ENCODE results near the gene ARAP2.

Gene ARAP2, protein sequence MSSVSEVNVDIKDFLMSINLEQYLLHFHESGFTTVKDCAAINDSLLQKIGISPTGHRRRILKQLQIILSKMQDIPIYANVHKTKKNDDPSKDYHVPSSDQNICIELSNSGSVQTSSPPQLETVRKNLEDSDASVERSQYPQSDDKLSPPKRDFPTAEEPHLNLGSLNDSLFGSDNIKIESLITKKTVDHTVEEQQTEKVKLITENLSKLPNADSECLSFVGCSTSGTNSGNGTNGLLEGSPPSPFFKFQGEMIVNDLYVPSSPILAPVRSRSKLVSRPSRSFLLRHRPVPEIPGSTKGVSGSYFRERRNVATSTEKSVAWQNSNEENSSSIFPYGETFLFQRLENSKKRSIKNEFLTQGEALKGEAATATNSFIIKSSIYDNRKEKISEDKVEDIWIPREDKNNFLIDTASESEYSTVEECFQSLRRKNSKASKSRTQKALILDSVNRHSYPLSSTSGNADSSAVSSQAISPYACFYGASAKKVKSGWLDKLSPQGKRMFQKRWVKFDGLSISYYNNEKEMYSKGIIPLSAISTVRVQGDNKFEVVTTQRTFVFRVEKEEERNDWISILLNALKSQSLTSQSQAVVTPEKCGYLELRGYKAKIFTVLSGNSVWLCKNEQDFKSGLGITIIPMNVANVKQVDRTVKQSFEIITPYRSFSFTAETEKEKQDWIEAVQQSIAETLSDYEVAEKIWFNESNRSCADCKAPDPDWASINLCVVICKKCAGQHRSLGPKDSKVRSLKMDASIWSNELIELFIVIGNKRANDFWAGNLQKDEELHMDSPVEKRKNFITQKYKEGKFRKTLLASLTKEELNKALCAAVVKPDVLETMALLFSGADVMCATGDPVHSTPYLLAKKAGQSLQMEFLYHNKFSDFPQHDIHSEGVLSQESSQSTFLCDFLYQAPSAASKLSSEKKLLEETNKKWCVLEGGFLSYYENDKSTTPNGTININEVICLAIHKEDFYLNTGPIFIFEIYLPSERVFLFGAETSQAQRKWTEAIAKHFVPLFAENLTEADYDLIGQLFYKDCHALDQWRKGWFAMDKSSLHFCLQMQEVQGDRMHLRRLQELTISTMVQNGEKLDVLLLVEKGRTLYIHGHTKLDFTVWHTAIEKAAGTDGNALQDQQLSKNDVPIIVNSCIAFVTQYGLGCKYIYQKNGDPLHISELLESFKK (N-terminal part only)

DNA sequence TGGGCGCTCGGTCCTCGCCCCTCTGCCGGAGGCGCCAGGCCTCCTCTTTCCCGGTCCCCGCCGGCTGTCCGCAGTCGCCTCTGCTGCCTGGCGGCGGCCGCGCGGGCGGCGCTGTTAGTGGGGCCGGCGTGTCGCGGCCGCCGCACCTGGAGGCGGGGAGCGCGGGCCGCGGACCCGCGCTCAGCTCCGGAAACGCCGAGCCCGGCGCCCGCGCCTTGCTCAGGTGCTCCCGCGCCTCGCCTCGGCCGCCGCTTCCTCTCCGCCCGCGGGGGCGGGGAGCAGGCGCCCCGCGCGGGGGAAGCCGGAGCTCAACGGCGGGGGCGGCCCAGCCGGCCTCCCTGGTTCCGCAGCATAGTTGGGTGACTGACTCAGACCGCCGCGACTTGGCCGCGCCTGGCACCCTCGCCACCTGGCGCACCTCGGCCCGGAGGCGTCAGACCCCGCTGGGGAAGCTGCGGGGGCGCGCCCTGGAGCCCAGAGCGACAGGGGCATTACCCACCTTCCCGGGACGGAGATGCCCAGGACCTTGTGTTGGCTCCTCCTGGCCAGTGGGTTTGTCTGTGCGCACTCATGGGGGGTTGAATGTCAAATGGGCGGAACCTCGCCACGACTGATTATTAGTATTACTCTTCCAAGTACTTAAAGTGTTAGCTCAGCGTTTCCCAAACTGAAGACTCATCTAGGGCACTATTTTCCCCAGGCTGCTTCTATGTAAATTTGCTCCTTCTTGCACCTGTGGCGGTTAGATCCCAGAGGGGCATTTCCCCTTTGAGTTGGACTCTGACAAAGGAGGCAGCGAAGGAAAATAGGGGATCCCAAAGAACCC is at the start of gene ARAP2:
Gene ARAP2, minus strand, starts transcription at position 258 of the 826 bp plus-strand sequence. CDS start 15,028 bp downstream, outside the sequence.
- DNase-seq: peak; percentile 24 to 61 (median 30)

DNA sequence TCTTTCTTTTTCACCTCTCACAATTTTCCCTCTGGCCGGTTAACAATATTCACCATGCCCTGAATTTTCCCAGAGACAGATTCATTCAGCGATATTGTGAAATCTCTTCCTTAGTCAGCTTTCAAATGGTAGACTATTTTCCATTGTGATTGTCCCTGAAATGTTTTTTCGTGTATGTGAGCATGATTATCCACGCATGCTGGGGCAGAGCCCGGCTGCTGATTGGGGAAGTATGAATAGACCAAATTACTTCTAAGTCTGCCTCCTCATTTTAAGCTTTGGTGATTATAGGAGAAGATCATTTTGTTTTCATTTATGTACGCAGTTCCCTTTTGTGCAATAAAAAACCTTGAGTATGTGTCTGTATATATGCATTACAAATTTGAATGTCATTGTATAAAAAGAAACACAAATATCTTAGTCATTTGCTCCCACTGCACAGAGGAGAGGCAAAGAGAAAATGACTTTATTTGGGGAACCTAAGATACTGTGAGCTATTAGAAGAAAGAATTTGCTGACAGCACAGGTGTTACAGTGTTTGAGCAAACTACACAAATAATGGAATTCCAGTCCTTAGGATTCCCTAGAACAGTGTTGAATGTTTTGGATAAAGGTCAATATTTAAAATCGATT is 48.4 kb upstream of the ARAP2 start:
- no peak for DNase-seq

DNA sequence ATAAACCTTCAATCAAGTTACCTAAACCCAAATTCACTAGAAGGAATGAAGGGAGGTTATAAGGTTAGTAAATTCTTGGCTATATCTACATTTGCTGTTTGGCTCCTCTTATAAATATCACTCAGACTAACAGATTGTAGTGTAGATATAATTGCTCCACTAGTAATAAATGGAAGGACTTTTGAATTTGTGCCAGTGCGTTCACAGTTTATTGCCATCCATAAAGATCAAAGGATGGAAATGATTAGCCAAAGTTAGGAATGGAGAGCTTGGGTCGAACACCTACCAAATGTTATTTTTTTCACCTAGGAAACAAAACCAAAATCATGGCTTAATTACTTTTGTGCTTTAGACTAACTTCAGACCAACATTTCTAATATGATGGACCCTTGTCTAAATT is 46.3 kb upstream of the ARAP2 start:
- no peak for DNase-seq

DNA sequence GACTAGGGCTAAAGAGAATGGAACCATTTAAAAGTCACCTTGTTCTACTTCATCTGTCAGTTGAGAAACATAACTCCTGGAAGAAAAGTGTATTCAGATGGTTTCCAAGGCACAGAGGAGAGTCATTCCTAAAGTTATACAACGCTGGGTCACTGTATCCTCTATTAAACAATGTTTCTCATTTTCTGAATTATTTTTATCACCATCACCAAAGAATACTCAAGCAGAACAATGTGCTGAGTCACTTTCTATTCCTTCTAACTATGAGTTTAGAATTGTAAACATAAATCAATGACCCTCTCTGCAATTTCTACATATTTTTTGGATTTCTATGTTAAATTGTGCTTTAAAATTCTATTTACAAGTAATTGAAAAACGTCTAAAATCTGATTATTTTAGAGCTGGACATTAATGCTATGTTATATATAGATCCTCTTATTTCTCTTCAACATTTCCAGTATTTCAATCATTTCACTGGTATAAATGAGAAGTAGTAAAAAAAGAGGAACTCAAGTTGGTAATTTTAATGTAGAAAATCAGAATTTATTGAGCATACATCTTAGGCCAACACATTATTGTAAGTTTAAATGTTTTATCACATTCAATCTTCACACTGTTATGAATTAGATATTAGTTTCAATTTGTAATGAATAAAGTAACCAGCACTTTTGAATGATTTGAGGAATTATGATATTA is 44.6 kb upstream of the ARAP2 start:
- no peak for DNase-seq

DNA sequence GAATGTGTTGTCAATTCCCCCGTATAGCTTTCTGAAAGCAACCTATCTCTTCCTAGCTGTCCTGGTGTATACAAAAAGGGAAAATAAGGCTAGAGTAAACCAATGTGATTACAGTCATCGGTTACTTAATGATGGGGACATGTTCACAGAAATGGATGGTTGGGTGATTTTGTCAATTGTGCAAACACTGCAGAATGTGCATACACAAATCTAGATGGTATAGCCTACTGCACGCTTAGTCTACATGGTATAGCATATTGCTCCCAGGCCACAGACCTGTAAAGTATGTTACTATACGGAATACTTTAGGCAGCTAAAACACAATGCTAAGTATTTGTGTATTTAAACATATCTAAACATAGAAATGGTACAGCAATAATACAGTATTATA is 42.2 kb upstream of the ARAP2 start:
- no peak for DNase-seq

DNA sequence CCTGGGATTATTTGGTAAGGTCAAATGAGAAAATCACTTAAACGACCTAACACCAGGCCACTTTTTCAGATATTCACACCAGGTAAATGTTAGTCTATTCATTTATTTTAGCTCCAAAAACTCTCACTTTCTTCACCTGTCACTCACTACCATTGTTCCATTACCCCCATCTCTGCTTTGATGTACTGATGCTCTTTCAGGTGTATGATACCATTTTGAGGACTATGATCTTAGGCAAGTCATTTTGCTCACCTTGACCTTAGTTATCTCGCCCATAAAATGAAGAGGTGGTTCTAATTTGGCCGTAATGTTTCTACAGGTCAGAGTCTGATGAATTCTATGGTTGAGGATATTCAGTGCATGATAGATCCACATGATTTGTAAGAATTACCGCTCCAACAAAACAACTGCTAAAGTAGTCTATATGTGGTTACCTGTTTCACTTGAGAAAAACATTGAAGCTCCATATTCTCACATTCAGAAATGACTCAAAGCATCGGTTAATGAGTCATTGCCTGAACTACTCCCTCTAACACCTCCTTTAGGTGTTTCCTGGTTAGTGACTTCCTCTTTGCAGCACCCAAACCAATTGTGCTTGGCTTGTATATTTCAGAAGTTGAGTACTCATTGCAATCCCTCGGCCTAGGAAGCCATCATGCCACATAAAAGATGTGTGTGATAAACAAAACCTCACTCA is 41.6 kb upstream of the ARAP2 start:
- peak in 1 of 4 experiments; percentile 4 for DNase-seq

DNA sequence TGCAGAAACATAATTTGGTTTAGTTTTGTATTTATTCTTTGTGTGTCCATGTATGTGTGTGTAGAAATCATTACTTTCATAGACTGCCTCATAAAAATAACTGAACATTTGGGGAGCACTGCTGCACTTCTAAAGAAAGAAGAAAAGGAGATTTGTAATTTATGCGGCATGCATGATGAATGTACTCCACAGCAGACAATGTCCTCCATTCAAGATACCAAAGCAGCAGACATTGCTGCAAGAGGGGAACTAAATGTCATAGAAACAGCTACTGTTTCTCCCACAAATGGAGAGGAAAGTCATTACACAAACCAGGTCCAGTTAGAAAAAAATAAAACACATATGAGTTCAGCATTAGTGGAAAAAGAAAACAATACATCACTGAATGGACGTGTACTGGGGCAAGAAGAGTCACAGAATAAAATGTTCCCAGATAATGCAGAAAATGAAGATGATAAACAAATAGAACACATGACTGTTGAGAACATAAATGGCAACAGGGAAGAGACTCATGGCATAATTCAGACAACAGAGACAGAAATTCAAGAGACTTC is 39.7 kb upstream of the ARAP2 start:
- DNase-seq: no peak

DNA sequence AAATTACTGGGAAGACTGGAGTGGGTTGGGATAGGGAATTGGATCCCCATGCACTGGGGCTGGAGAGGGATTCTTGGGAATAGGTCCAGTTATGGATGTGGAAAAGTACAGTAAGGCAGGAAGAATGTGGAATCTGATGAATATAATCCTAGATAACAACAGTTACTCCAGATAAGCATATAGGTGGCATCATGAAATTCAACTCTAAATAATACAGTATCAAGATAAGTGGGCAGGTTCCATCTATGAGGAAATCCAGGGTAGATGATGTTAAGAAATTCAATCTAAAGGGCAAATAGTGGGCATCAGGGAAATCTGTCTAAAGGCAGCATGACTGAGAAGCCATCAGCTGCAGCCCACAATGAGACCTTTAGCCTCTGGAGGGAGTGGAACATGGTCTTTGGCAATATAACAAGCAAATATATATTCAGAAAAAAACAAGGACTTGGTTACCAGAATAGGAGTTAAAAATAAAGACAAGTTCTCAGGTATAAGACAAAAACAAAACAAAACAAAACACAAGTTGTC is 38.3 kb upstream of the ARAP2 start:
- DNase-seq: no peak

DNA sequence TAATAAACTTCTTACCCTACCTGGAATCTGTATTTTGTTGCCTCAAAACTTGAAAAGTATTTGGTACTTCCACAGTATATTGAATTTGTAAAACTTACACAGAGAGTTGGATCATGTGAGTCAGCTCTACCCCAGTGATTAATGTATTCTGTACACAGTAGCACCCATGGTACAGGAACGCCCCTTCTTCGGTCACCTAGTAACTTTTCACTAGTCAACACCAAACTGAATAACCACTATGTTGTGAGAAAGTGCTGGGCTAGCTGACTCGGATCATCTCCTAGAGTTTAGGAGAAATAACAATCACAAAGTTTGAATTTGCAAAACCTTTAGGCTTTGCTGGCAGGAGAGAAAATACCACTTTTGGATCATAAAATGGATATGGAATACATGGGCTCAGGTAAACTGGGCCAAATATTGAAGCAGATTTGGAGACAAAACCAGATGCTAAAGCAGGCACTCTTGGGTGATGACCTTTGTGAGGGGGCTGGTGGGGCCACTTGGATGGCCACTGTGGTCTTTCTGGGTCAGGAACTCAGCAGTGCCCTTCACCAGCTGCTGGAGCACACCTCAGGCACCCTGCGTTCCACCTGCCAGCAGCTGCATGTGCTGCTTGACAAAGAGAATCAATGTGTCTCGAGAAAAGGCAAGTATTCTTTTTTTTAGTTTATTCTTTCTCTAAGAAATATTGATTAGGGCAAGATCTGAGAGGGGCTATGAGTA is 37.2 kb upstream of the ARAP2 start, which contains the start of gene DTHD1:
Gene DTHD1, plus strand, starts transcription at position 233 of the 723 bp plus-strand sequence. Its CDS starts 143 bp downstream, at position 376.
- DNase-seq: no peak

DNA sequence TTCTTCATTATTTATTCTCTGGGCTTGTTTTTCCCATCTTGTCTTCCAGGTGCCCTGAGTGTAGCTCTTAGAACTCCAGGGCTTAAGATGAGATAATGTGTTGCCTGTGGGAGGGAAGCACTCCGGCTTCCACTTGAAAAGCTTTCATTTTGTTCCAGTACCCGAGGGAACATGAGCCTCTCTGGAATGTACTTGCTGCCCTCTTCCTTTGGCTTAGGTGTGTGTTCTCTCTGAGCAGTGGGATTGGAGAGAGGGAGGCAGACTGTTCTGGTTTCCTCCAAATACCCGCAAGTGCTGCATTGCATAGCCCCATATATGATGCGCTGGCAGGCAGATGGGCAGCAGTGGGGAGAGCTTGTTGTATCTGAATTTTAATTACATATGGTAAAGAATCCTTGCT is 36.2 kb upstream of the ARAP2 start:
- no peak for DNase-seq

DNA sequence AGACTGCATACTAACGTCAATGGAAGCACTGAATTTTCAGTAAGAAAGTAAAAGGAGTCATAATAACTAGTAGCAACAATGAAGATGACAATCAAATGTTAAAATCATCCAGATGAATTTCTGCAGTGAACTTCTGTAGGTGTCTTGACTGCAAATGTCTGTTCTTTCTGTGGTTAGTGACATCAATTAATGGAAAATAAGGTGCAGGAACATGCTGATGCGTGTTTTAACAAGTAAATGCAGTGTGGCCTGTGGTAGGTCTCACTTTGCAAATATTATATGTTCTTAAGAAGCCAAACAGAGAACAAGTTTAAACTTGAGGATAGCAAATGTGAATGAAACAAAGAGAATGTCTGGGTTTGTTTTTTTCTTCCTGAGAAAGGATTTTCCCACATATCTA is 34.5 kb upstream of the ARAP2 start:
- no peak for DNase-seq

DNA sequence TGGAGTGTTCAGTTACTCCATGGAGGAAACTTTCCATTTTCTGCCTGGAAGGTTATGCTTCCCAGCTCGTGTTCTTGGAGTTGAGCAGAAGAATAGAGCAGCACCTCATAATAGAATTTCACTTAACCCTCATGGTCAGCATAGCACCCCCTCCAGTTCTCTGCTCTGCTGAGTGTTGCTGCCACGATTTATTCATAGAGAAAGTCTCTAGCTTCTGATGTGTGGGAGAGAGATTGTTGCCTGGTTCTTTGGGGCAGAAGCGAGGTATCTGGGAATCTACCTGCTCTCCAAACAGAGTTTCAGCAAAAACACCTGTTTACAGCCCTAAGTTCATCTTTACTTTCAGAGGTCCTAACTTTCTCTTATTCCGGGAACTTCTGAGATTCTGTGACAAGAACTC is 33.2 kb upstream of the ARAP2 start:
- no peak for DNase-seq

DNA sequence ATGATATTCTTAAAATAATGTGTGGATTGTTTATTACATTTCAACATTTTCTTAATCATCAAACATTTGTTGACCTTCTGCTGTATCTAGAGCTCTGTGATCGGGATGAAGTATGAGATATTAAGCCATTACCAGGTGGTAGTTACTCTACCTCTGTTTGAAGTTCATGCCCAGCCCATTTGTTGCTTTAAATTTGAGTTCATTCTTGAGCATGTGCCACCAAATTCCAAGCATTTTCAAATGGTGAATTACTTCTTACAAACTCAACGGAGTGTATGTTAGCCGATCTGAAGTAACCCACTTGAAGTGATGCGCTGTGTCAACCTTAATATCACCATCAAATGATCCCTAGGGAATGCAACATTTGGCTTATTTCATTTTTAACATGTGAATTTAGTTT is 29.8 kb upstream of the ARAP2 start:
- DNase-seq: no peak

DNA sequence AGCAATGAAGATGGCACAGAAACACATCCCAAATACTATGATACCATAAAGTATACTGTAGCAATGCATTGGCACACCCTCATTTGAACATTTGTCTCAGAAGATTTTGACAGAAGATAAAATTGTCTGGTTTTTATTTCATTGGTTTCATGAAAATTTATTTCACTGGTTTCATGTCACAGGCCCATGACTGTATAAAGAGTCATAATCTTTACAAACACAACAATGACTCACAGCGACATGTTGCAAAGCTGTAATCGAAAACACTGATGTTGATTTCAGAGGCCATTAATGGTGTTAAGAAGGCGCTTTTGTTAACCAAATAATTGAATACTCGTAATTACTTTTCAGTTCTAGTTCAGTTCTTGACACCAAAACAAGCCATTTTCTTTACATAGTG is 29.0 kb upstream of the ARAP2 start:
- no peak for DNase-seq

DNA sequence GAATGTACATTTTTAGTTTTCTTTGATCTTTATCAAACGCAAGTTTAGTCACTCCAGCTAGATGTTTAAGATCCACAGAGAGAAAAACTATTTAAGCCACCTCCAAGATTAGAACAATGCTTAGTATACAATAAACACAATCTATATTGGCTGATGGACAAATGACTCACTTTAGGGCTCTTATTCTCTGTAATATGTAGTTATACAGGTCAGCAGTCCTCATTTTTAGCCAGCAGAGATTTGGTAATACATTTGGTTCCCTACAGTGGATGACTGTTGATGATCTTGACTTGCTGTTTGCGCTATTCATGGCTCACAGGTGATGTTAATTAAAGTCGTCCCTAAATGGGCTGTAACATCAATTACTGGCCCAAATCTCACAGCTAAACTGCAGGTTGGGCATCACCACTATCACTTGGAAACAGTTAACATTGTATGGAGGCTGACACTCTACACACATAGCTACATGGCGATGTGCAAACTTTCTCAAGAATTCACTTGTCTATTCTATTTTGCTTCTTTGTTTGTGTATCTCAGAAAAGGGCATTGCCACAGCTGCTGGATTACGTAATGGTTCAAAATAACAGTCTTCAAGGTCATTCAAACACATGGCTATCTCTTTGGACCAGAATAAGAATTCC is 25.3 kb upstream of the ARAP2 start:
- no peak for DNase-seq

DNA sequence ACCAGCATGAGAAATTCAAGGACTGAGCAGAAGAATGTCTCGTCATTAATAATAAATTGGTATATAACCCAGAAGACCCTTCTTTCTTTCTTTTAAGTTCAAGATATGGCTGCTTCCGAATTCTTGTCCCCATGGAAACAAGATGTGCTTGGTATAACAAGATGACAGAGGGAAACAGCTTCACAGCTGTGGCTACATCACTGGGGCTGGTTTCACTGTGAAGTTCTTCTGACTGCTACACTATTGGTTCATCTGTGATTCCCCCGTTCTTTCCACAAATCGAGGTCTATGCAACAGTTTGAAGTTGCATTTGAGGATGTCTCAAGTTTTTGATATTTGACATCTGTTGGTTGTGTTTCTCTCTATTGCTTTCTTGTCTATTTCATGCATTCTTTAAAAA is 24.8 kb upstream of the ARAP2 start:
- no peak for DNase-seq

DNA sequence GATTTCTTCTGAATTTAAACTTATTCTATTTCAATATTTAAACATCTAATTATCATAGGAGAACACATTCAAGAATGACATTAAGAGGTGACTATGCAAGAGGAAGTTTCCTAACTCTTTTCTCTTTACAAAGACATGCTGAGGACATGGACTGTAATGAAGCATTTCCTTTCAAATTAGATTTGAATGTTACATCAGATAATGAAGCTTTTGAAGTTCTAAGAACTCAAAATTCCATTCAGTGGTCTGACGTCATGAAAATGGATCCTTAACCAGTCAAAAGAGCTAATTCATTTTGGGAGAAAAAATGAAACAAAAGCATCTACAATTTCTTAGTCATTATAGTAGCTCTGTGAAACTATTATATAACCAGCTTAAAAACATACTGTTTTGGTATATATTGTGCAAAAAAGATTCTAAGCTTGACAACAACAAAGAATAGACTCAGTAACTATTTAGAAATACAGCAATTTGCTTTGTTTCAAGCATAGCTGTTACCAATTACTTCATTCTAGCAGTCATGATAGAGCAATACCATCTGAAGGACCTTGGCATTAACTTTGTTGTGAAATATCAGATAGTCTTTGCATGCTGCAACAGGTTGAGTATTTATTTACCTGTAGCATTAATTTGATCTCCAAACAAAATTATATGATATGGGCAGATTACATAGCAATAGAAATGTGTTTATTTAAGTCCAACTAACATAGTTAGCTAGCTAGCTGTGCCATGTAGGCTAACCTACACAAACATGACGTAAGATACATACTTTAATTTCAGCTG is 23.4 kb upstream of the ARAP2 start:
- DNase-seq: no peak

All from activated naive CD4-positive, alpha-beta T cell (primary cell).